GM19035 (cell line): Measurements from ENCODE around the gene NAV3.

ENCODE experiments used
- ATAC-seq: cut with Tn5 transposase; IDR thresholded peaks from one replicate; pipeline ENCODE4 v1.9.1; 2021; ENCODE audit not compliant: unreplicated experiment

Gene NAV3

GRCh38 chr12:77841521-77841920, 10.8 kb downstream of the NAV3 start:
- ATAC-seq = no peak

GRCh38 chr12:77842430-77842829, 11.7 kb downstream of the NAV3 start:
- no peak for ATAC-seq

- no peak for ATAC-seq
Observed at GRCh38 chr12:77845831-77846230, 15.1 kb downstream of the NAV3 start.

- ATAC-seq = peak; percentile 99
Observed at GRCh38 chr12:77847060-77847541, 16.4 kb downstream of the NAV3 start.

- no peak for ATAC-seq
Observed at GRCh38 chr12:77847680-77848431, 17.2 kb downstream of the NAV3 start.

- ATAC-seq = no peak
Observed at GRCh38 chr12:77850129-77850528, 19.4 kb downstream of the NAV3 start.

- ATAC-seq = no peak
Observed at GRCh38 chr12:77850698-77851097, 20.0 kb downstream of the NAV3 start.

- ATAC-seq = no peak
Observed at GRCh38 chr12:77855548-77855947, 24.9 kb downstream of the NAV3 start.

GRCh38 chr12:77861317-77861716, 30.6 kb downstream of the NAV3 start:
- no peak for ATAC-seq

- no peak for ATAC-seq
Observed at GRCh38 chr12:77865178-77865577, 34.5 kb downstream of the NAV3 start.

- no peak for ATAC-seq
Observed at GRCh38 chr12:77878901-77879300, 48.2 kb downstream of the NAV3 start.

GRCh38 chr12:77882709-77883108, 52.0 kb downstream of the NAV3 start:
- ATAC-seq = no peak

- ATAC-seq = no peak
Observed at GRCh38 chr12:77888611-77889010, 57.9 kb downstream of the NAV3 start.

- ATAC-seq = no peak
Observed at GRCh38 chr12:77891518-77892147, 60.9 kb downstream of the NAV3 start.

GRCh38 chr12:77893918-77894317, 63.2 kb downstream of the NAV3 start:
- no peak for ATAC-seq

- ATAC-seq = no peak
Observed at GRCh38 chr12:77894556-77894955, 63.9 kb downstream of the NAV3 start.

- ATAC-seq = no peak
Observed at GRCh38 chr12:77895699-77896098, 65.0 kb downstream of the NAV3 start.

GRCh38 chr12:77907936-77908335, 77.2 kb downstream of the NAV3 start:
- no peak for ATAC-seq

- ATAC-seq = no peak
Observed at GRCh38 chr12:77914081-77914488, 83.4 kb downstream of the NAV3 start.

- ATAC-seq = no peak
Observed at GRCh38 chr12:77915071-77915600, 84.4 kb downstream of the NAV3 start.

- no peak for ATAC-seq
Observed at GRCh38 chr12:77916276-77916675, 85.6 kb downstream of the NAV3 start.

GRCh38 chr12:77918046-77918445, 87.4 kb downstream of the NAV3 start:
- no peak for ATAC-seq
